ENCODE data around the gene CLCN7. TPM values are rescaled to one million over a fixed set of nuclear protein-coding genes. Genes with fewer than 3 reads are reported as not detected.

CLCN7 gene
- total RNA-seq, 1 donor from 2014 or later = 118 TPM

GRCh38 chr16:1432388-1433262, 42.2 kb downstream of the CLCN7 start:
- Mint-ChIP-seq H3K4me3 (ENCODE audit: unreplicated experiment) (no peak overlapping the region), H3K36me3 (ENCODE audit: unreplicated experiment) (no peaks in the 10 kb centered on the region), H3K9me3 (ENCODE audit: unreplicated experiment) (no peaks in the 10 kb centered on the region), H3K27ac (ENCODE audit: unreplicated experiment) (no peak overlapping the region), H3K27me3 (ENCODE audit: unreplicated experiment) (peaks cover 6% of the 10 kb centered on the region), H3K4me1 (ENCODE audit: low read depth, unreplicated experiment) (peaks cover 2% of the 10 kb centered on the region)
- DNase-seq = peak; percentile 20
- TF ChIP-seq CTCF (IDR thresholded peaks at IDR 0.05; ENCODE audit: partially characterized antibody, unreplicated experiment) = no peak

GRCh38 chr16:1431497-1432270, 43.1 kb downstream of the CLCN7 start:
- no peak overlapping the region for H3K4me3 Mint-ChIP-seq (ENCODE audit: unreplicated experiment)
- no peak overlapping the region for H3K27ac Mint-ChIP-seq (ENCODE audit: unreplicated experiment)
- no peaks in the 10 kb centered on the region for H3K9me3 Mint-ChIP-seq (ENCODE audit: unreplicated experiment)
- no peaks in the 10 kb centered on the region for H3K36me3 Mint-ChIP-seq (ENCODE audit: unreplicated experiment)
- peaks cover 6% of the 10 kb centered on the region for H3K27me3 Mint-ChIP-seq (ENCODE audit: unreplicated experiment)
- DNase-seq = peak; percentile 13
- H3K4me1 Mint-ChIP-seq (ENCODE audit: low read depth, unreplicated experiment) = peaks cover 5% of the 10 kb centered on the region
- TF ChIP-seq CTCF (IDR thresholded peaks at IDR 0.05; ENCODE audit: partially characterized antibody, unreplicated experiment) = no peak

GRCh38 chr16:1430759-1431496, 43.9 kb downstream of the CLCN7 start, which contains the start of gene PERCC1:
PERCC1 (plus strand) TSS chr16:1431078; CDS start chr16:1432594, 1,516 bp downstream.
- H3K36me3 Mint-ChIP-seq (ENCODE audit: unreplicated experiment) = no peaks in the 10 kb centered on the region
- TF ChIP-seq CTCF (IDR thresholded peaks at IDR 0.05; ENCODE audit: partially characterized antibody, unreplicated experiment) = no peak
- H3K4me3 Mint-ChIP-seq (ENCODE audit: unreplicated experiment) = no peak within 1 kb of the TSS
- peaks cover 5% of the 10 kb centered on the region for H3K27me3 Mint-ChIP-seq (ENCODE audit: unreplicated experiment)
- no peak within 1 kb of the TSS for H3K27ac Mint-ChIP-seq (ENCODE audit: unreplicated experiment)
- H3K4me1 Mint-ChIP-seq (ENCODE audit: low read depth, unreplicated experiment) = peaks cover 6% of the 10 kb centered on the region
- DNase-seq = peak; percentile 28
- no peaks in the 10 kb centered on the region for H3K9me3 Mint-ChIP-seq (ENCODE audit: unreplicated experiment)

- DNase-seq = no peak
- Mint-ChIP-seq H3K4me3 (ENCODE audit: unreplicated experiment) (no peak overlapping the region), H3K4me1 (ENCODE audit: low read depth, unreplicated experiment) (peaks cover 8% of the 10 kb centered on the region), H3K36me3 (ENCODE audit: unreplicated experiment) (no peaks in the 10 kb centered on the region), H3K9me3 (ENCODE audit: unreplicated experiment) (no peaks in the 10 kb centered on the region), H3K27me3 (ENCODE audit: unreplicated experiment) (peaks cover 4% of the 10 kb centered on the region), H3K27ac (ENCODE audit: unreplicated experiment) (no peak overlapping the region)
- TF ChIP-seq CTCF (IDR thresholded peaks at IDR 0.05; ENCODE audit: partially characterized antibody, unreplicated experiment) = no peak
Observed at GRCh38 chr16:1430214-1430758, 44.5 kb downstream of the CLCN7 start.
